HEK293 (cell line): Measurements from ENCODE around the gene CBS.
"Not testable (repeated sequence)": the region's sequence is repeated elsewhere in the genome, so short reads cannot be mapped to it uniquely, and the experiment has no call there.

Experiments
- CTCF ChIA-PET: fragments of 350-600 bp; formaldehyde crosslinking; extraction: SDS; loops from one replicate; lab custom pipeline; 2021; ENCODE audit warnings: antibody characterized with exemption; lab: Yijun Ruan, JAX
- POLR2A ChIA-PET: fragments of 300-600 bp; formaldehyde crosslinking; extraction: SDS; loops from one replicate; lab custom pipeline; 2020; ENCODE audit warnings: antibody characterized with exemption, inconsistent platforms; lab: Yijun Ruan, JAX
- H3K27ac ChIP-seq: fragments of 200-500 bp; sonication (Bioruptor generic); 2 replicates; pipeline ENCODE4 v1.5.1; 2014; ENCODE audit warnings: low read depth, low read length, control low read depth, inconsistent platforms; ENCODE audit errors: extremely low read depth
- H3K36me3 ChIP-seq, 2 experiments: fragments of 200-500 bp in 1 of 2; sonication (Bioruptor generic) in 1 of 2; 1 replicate in 1 of 2; 2 replicates in 1 of 2; pipeline ENCODE4 v1.5.1; 2014 to 2017; ENCODE audit warnings: inconsistent platforms in 2 of 2, low read length in 2 of 2; ENCODE audit not compliant: control insufficient read depth in 2 of 2, insufficient read depth in 1 of 2
- H3K4me1 ChIP-seq: fragments of 200-500 bp; sonication (Bioruptor generic); 2 replicates; pipeline ENCODE4 v1.5.1; 2014; ENCODE audit warnings: mild to moderate bottlenecking, low read length, inconsistent platforms; ENCODE audit not compliant: control insufficient read depth, insufficient read depth
- H3K4me3 ChIP-seq: 2 replicates; pipeline ENCODE4 v1.5.1; 2011; ENCODE audit warnings: low read depth, mild to moderate bottlenecking, control low read depth, low read length, moderate library complexity
- H3K9me3 ChIP-seq: fragments of 200-500 bp; sonication (Bioruptor generic); 2 replicates; pipeline ENCODE4 v1.5.1; 2014; ENCODE audit warnings: low read depth, low read length, inconsistent platforms; ENCODE audit not compliant: control insufficient read depth, insufficient read depth
- TF ChIP-seq, protein P1 (sequence below): fragments of 450-650 bp; formaldehyde crosslinking; optimal IDR thresholded peaks from 2 replicates; pipeline ENCODE3; 2016; ENCODE audit warnings: missing biosample characterization, mild to moderate bottlenecking, missing genetic modification characterization

Gene CBS

DNA sequence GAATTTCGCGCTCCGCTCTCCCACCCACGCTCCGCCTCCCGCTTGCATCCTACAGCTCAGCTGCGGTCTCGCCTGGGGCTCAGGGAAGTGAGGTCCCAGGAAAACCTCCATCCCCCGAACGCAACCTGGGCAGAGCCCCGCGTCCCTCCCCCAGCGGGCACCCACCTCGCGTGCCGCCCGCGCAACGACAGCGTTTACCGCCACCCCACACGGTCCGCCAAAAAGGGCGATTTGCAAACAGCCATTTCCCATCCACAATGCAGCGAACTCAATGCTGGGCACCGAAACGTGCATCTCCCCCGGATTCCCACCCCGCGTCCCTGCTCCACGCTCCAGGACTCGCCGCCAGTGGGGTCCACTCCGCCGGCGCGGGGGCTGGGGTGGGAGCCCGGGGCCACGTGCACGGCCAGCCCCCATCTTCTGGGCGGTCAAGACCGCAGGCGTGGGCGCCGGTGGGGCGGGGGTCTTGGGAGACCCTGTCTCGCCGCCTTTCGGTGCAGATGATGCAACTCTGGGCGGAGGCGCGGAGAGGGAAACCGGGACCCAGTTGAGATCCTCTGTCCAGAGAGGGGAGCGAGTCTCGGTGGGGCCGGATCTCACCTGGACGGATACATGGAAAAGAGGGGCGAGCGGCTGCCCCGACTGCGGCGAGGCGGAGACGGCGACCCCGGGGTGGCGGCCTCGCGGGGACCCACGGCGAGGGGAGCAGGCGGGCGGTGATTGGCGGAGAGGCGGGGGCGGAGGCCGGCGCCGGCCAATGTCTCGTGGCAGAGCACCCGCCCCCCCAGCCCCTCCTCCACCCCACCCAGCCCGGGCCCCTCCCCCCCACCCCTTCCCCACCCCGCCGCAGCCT, at the start of gene CBS:
TSS of gene CBS (minus strand) at position 666 of the 853 bp plus-strand sequence. CDS start 3,642 bp downstream, outside the sequence.
- H3K36me3 ChIP-seq, H3K9me3 ChIP-seq, POLR2A ChIA-PET, H3K27ac ChIP-seq, CTCF ChIA-PET, H3K4me1 ChIP-seq, H3K4me3 ChIP-seq: not testable (repeated sequence)

DNA sequence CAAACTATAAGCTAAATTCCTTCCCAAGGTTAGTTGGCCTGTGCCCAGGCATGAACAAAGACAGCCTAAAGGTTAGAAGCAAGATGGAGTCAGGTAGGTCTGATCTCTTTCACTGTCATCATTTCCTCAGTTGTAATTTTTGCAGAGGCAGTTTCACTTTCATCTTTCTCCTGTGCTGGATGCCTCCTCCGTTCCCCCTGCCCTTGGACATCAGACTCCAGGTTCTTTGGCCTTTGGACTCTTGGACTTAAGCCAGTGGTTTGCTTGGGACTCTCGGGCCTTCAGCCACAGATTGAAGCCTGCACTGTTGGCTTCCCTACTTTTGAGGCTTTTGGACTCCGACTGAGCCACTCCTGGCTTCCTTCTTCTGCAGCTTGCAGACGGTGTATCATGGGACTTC, 40.3 kb upstream of the CBS start:
- H3K4me3 ChIP-seq, H3K9me3 ChIP-seq, POLR2A ChIA-PET, H3K27ac ChIP-seq, H3K4me1 ChIP-seq, H3K36me3 ChIP-seq, CTCF ChIA-PET: not testable (repeated sequence)

DNA sequence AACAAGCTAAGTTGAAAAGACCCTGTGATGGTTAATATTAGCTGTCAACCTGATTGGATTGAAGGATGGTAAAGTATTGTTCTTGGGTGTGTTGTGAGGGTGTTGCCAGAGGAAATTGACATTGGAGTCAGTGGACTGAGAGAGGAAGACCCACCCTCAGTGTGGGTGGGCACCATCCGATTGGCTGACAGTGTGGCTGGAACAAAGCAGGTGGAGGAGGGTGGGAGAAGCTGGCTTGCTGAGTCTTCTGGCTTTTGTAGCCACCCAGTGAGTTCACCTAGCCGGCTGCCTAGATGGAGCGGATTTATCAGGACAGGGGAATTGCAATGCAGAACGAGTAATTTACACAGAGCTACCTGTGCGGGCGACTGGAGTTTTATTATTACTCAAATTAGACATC, 38.8 kb upstream of the CBS start:
- H3K4me1 ChIP-seq, H3K9me3 ChIP-seq, CTCF ChIA-PET, POLR2A ChIA-PET, H3K4me3 ChIP-seq, H3K27ac ChIP-seq, H3K36me3 ChIP-seq: not testable (repeated sequence)

DNA sequence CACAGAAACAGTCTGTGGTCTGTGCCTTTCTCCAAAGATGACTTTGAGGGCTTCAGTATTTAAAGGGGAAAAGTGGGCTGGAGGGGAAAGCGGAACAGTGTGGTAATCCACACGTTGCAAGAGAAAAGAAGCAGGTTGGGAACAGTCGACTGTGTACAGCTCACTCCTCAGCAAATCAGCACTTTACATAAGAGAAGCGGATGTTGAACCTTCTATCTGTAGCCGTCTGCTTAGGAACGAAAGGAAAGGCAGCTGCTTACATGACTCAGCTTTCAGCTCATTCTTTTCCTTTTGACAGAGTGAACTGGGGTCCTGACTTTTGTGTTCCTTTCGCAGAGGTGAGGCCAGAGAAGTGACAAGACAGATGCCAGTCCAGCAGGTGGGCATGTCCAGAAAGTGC, 33.4 kb upstream of the CBS start:
- H3K4me3 ChIP-seq, H3K36me3 ChIP-seq, POLR2A ChIA-PET, H3K4me1 ChIP-seq, H3K9me3 ChIP-seq, CTCF ChIA-PET, H3K27ac ChIP-seq: not testable (repeated sequence)

DNA sequence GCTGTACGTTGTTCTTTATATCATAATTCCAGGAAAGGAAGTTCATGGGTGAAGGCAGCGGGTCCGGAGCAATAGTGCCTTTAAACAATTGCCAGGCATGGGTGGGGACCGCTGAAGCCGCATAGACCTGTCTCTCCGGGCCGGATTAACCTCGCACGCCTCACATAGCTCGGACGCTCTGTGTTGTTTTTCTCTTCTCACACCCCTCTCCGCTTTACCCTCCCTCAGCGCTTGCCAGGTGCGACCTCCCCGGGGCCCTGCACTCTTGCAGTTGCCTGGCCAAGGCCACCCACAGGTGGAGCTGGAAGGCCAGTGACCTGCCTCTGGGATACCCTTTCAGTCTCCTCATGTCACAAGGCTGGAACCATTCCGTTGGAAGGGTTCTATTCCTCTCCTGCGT, 32.5 kb upstream of the CBS start:
- H3K4me1 ChIP-seq, H3K27ac ChIP-seq, H3K4me3 ChIP-seq, POLR2A ChIA-PET, H3K9me3 ChIP-seq, CTCF ChIA-PET, H3K36me3 ChIP-seq: not testable (repeated sequence)

DNA sequence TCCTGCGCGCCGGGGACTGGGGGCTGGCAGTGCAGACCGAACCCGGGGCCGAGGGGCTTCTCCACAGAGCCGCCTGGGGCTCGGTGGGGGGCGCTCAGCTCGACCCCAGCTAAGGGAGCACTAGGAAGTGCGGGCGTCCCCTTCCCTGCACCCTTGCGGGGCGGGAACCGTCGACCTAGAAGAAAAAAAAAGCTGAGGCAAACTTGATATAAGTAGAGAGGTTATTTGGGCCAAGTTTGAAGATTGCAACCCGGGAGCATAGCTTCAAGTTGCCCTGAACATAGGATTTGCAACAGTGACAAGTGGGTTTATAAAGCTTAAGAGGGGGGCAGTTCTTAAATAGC, 32.1 kb upstream of the CBS start:
- H3K36me3 ChIP-seq, CTCF ChIA-PET, H3K9me3 ChIP-seq, H3K4me1 ChIP-seq, POLR2A ChIA-PET, H3K27ac ChIP-seq, H3K4me3 ChIP-seq: not testable (repeated sequence)

DNA sequence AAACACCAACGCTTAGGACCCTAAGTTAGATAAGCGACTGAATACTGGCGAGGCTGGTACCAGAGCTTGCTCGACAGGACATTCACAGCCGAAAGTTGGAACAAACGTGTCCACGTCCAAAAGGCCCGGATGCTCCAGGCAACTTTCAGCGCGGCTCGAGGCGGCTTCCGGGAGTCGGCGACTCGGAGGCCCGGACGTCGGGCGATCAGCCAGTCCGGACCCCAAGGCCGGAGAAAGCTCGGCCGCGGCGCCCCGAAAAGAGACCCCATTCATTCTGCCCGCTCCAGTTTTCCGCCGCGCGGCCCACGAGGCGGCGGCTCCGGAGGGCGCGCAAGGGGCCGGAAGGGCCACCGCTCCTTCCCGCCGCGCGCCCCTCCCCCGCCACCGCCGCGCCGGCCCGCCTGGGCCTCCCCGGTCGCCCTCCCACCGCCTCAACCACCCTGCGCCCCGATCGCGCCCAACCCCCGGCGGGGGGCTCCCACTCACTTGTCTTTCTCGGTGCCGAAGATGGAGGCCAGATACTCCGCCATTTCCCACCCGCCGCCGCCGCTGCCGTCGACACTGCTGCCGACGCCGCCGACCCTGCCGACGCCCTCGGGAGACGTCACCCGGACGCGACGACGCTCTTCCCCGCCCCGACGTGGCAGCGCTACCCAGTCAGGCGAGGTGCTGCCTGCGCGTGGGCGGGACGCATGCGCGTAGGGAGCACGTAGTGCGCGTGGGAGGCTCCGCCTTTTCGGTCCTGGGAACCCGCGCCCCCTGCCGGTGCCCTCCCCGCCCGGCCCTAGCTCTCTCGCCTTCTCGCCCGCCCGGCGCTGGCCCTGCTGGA, 31.5 kb upstream of the CBS start, which contains the start of gene U2AF1:
TSS of gene U2AF1 (minus strand) at position 606 of the 829 bp plus-strand sequence. CDS start at position 530, 76 bp downstream.
- POLR2A ChIA-PET, CTCF ChIA-PET, H3K9me3 ChIP-seq, H3K27ac ChIP-seq, H3K4me1 ChIP-seq, H3K36me3 ChIP-seq: not testable (repeated sequence)
- TF ChIP-seq, protein P1, sequence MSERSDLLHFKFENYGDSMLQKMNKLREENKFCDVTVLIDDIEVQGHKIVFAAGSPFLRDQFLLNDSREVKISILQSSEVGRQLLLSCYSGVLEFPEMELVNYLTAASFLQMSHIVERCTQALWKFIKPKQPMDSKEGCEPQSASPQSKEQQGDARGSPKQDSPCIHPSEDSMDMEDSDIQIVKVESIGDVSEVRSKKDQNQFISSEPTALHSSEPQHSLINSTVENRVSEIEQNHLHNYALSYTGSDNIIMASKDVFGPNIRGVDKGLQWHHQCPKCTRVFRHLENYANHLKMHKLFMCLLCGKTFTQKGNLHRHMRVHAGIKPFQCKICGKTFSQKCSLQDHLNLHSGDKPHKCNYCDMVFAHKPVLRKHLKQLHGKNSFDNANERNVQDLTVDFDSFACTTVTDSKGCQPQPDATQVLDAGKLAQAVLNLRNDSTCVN (tag by site-specific recombination): peak; percentile 28
- H3K4me3 ChIP-seq: peak within 1 kb of the TSS; percentile 50

DNA sequence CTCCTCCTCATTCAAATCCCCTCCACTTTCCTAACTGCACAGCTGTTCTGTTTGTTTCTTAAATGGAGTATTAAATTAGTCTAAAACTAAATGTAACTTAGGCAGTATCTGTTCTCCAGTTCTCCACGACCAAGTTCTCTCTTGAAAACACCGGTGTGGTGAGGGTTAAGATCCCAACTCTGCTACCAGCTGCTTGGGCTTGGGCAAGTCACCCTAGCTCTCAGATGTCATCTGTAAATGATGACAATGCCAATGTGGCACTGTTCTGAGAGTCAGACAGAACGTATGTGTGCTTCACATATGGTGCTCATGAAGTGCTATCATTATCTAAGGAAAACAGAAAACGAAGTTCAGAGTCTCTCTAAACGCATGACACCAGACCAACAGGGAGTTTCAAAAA, 29.0 kb upstream of the CBS start:
- H3K4me3 ChIP-seq, H3K36me3 ChIP-seq, H3K9me3 ChIP-seq, H3K27ac ChIP-seq, CTCF ChIA-PET, H3K4me1 ChIP-seq, POLR2A ChIA-PET: not testable (repeated sequence)

DNA sequence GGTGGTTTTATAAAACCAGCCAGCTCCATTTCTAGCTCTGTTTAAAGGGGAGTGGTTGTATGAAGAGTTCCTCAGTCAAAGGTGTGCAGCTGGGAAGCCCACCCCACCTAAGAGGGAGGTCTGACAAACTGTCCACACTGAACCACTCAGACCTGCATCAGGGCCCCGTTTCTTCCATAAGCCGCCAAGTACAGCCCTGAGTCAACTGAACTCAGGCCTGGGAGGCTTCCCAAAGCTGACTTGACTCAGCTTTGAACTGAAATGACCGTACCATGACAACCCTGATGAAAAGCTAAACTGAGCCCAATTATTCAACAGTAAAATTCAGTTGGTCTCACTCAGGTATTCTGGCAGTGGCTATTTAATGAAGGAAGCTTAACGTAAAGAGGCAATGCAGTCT, 26.6 kb upstream of the CBS start:
- H3K36me3 ChIP-seq, H3K27ac ChIP-seq, H3K4me1 ChIP-seq, H3K9me3 ChIP-seq, CTCF ChIA-PET, H3K4me3 ChIP-seq, POLR2A ChIA-PET: not testable (repeated sequence)

DNA sequence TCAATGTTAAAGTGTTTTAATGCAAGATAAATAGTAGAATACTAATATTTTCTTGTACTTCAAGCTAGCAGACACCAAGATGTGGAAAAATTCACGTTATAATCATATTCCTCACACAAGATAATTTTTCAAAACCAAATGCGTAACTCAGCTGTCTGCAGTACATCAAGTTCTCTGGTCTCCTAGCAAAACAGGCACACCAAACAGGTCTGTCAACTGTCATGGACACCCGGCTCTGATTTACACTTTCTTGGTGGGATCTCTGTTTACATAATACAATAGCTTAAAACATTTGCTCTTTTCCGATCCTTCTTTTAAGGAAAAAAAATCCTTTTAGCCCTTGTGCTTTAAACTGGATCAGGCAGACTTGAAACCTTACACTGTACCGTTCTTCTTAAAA, 26.0 kb upstream of the CBS start:
- H3K36me3 ChIP-seq, H3K9me3 ChIP-seq, CTCF ChIA-PET, H3K27ac ChIP-seq, H3K4me1 ChIP-seq, POLR2A ChIA-PET, H3K4me3 ChIP-seq: not testable (repeated sequence)
